ENCODE measurements around the gene GRIN2A.

The GRIN2A gene

GRCh38 chr16:10121897-10122425 is 60.3 kb downstream of the GRIN2A start:
- DNase-seq (ENCODE audit: low spot score) (no peak), ATAC-seq (ENCODE audit: low read depth) (no peak)
- H3K27me3 ChIP-seq (ENCODE audit: insufficient read depth, poor library complexity, severe bottlenecking): peaks cover 10% of the 10 kb centered on the region
- no peaks in the 10 kb centered on the region for H3K4me1 ChIP-seq (ENCODE audit: insufficient read depth, poor library complexity, severe bottlenecking)
- H3K4me3 ChIP-seq (ENCODE audit: severe bottlenecking): no peak overlapping the region
- no peaks in the 10 kb centered on the region for H3K36me3 ChIP-seq (ENCODE audit: low read depth)
- TF ChIP-seq CTCF (IDR thresholded peaks at IDR 0.05; ENCODE audit: poor library complexity, severe bottlenecking): no peak
- H3K9me3 ChIP-seq (ENCODE audit: severe bottlenecking): no peaks in the 10 kb centered on the region
- no peak overlapping the region for H3K27ac ChIP-seq (ENCODE audit: poor library complexity, severe bottlenecking)

GRCh38 chr16:10121491-10121890 is 60.7 kb downstream of the GRIN2A start:
- no peaks in the 10 kb centered on the region for H3K9me3 ChIP-seq (ENCODE audit: severe bottlenecking)
- H3K27ac ChIP-seq (ENCODE audit: poor library complexity, severe bottlenecking): no peak overlapping the region
- H3K36me3 ChIP-seq (ENCODE audit: low read depth): no peaks in the 10 kb centered on the region
- DNase-seq (ENCODE audit: low spot score): no peak
- no peaks in the 10 kb centered on the region for H3K4me1 ChIP-seq (ENCODE audit: insufficient read depth, poor library complexity, severe bottlenecking)
- ATAC-seq (ENCODE audit: low read depth): peak; percentile 78
- no peak overlapping the region for H3K4me3 ChIP-seq (ENCODE audit: severe bottlenecking)
- no peak for TF ChIP-seq CTCF (IDR thresholded peaks at IDR 0.05; ENCODE audit: poor library complexity, severe bottlenecking)
- H3K27me3 ChIP-seq (ENCODE audit: insufficient read depth, poor library complexity, severe bottlenecking): peaks cover 10% of the 10 kb centered on the region

- no peak overlapping the region for H3K27ac ChIP-seq (ENCODE audit: poor library complexity, severe bottlenecking)
- no peaks in the 10 kb centered on the region for H3K9me3 ChIP-seq (ENCODE audit: severe bottlenecking)
- no peak for TF ChIP-seq CTCF (IDR thresholded peaks at IDR 0.05; ENCODE audit: poor library complexity, severe bottlenecking)
- ATAC-seq (ENCODE audit: low read depth) (0 out of 3 replicates have a peak, but pooled peaks have one; percentile 23), DNase-seq (ENCODE audit: low spot score) (no peak)
- H3K36me3 ChIP-seq (ENCODE audit: low read depth): no peaks in the 10 kb centered on the region
- H3K4me1 ChIP-seq (ENCODE audit: insufficient read depth, poor library complexity, severe bottlenecking): no peaks in the 10 kb centered on the region
- H3K4me3 ChIP-seq (ENCODE audit: severe bottlenecking): no peak overlapping the region
- peaks cover 10% of the 10 kb centered on the region for H3K27me3 ChIP-seq (ENCODE audit: insufficient read depth, poor library complexity, severe bottlenecking)
These were observed 61.3 kb downstream of the GRIN2A start for GRCh38 chr16:10120953-10121352.

GRCh38 chr16:10114409-10114808 is 67.8 kb downstream of the GRIN2A start:
- no peak for TF ChIP-seq CTCF (IDR thresholded peaks at IDR 0.05; ENCODE audit: poor library complexity, severe bottlenecking)
- Histone ChIP-seq H3K4me1 (ENCODE audit: insufficient read depth, poor library complexity, severe bottlenecking) (no peaks in the 10 kb centered on the region), H3K36me3 (ENCODE audit: low read depth) (no peaks in the 10 kb centered on the region), H3K27me3 (ENCODE audit: insufficient read depth, poor library complexity, severe bottlenecking) (no peaks in the 10 kb centered on the region), H3K27ac (ENCODE audit: poor library complexity, severe bottlenecking) (no peak overlapping the region), H3K9me3 (ENCODE audit: severe bottlenecking) (no peaks in the 10 kb centered on the region), H3K4me3 (ENCODE audit: severe bottlenecking) (no peak overlapping the region)
- no peak for DNase-seq (ENCODE audit: low spot score)
- ATAC-seq (ENCODE audit: low read depth): no peak

GRCh38 chr16:10113248-10113647 is 69.0 kb downstream of the GRIN2A start:
- Histone ChIP-seq H3K36me3 (ENCODE audit: low read depth) (no peaks in the 10 kb centered on the region), H3K4me3 (ENCODE audit: severe bottlenecking) (no peak overlapping the region), H3K4me1 (ENCODE audit: insufficient read depth, poor library complexity, severe bottlenecking) (no peaks in the 10 kb centered on the region), H3K9me3 (ENCODE audit: severe bottlenecking) (no peaks in the 10 kb centered on the region), H3K27me3 (ENCODE audit: insufficient read depth, poor library complexity, severe bottlenecking) (no peaks in the 10 kb centered on the region), H3K27ac (ENCODE audit: poor library complexity, severe bottlenecking) (no peak overlapping the region)
- DNase-seq (ENCODE audit: low spot score) (no peak), ATAC-seq (ENCODE audit: low read depth) (no peak)
- no peak for TF ChIP-seq CTCF (IDR thresholded peaks at IDR 0.05; ENCODE audit: poor library complexity, severe bottlenecking)
